Smooth muscle cell (in vitro differentiated cells): ENCODE data around the gene OLR1. TPM values are rescaled to one million over a fixed set of nuclear protein-coding genes. Genes with fewer than 3 reads are reported as not detected.
"Not testable (repeated sequence)": the region's sequence is repeated elsewhere in the genome, so short reads cannot be mapped to it uniquely, and the experiment has no call there.

Experiments used
- DNase-seq: peaks from one replicate; lab custom pipeline; 2025; ENCODE audit not compliant: unreplicated experiment; lab: John Stamatoyannopoulos, UW
- H2AFZ ChIP-seq: fragments of 200-600 bp; sonication (generic); 2 replicates; pipeline ENCODE4 v1.6.0; 2016; ENCODE audit warnings: antibody characterized with exemption, low read depth, mild to moderate bottlenecking
- H3F3A ChIP-seq: fragments of 200-600 bp; sonication (generic); 2 replicates; pipeline ENCODE4 v1.6.0; 2017; ENCODE audit warnings: antibody characterized with exemption, low read depth
- H3K27ac ChIP-seq: fragments of 200-600 bp; sonication (generic); 2 replicates; pipeline ENCODE4 v1.5.1; 2016; ENCODE audit warnings: low read depth, mild to moderate bottlenecking
- H3K27me3 ChIP-seq: fragments of 200-600 bp; sonication (generic); 2 replicates; pipeline ENCODE4 v1.6.1; 2016; ENCODE audit warnings: low read depth, mild to moderate bottlenecking
- H3K36me3 ChIP-seq: fragments of 200-600 bp; sonication (generic); 2 replicates; pipeline ENCODE4 v1.5.1; 2016; ENCODE audit warnings: low read depth
- H3K4me1 ChIP-seq: fragments of 200-600 bp; sonication (generic); 2 replicates; pipeline ENCODE4 v1.5.1; 2016; ENCODE audit warnings: low read depth
- H3K4me2 ChIP-seq: fragments of 200-600 bp; sonication (generic); 2 replicates; pipeline ENCODE4 v1.6.0; 2016; ENCODE audit warnings: mild to moderate bottlenecking
- H3K4me3 ChIP-seq: fragments of 200-600 bp; sonication (generic); 2 replicates; pipeline ENCODE4 v1.5.1; 2016; ENCODE audit warnings: mild to moderate bottlenecking
- H3K79me2 ChIP-seq: fragments of 200-600 bp; sonication (generic); 2 replicates; pipeline ENCODE4 v1.6.0; 2016; ENCODE audit warnings: low read depth, mild to moderate bottlenecking
- H3K9ac ChIP-seq: fragments of 200-600 bp; sonication (generic); 2 replicates; pipeline ENCODE4 v1.6.0; 2016; ENCODE audit warnings: low read depth
- H3K9me3 ChIP-seq: fragments of 200-600 bp; sonication (generic); replicated peaks from 2 replicates; pipeline ENCODE4 v1.5.1; 2016; ENCODE audit warnings: low read depth
- H4K20me1 ChIP-seq: fragments of 200-600 bp; sonication (generic); 2 replicates; pipeline ENCODE4 v1.6.0; 2016; ENCODE audit warnings: low read depth
- WGBS: methylation state at CpG from one replicate; pipeline ENCODE4 v1.1.7; 2016; ENCODE audit warnings: low lambda C conversion rate; 5-methylcytosine and 5-hydroxymethylcytosine counted together
- polyA plus RNA-seq: library from polyadenylated mRNA; unstranded; fragments of >200 nt; fragmentation: Nextera tagmentation; extraction: Ambion mirVana; gene quantifications from 2 replicates; pipeline ENCODE4 v1.2.1, GENCODE V29; 2016
- total RNA-seq: library from RNA; depleted of rRNA; stranded (reverse); fragments of >200 nt; gene quantifications from 2 replicates; pipeline ENCODE4 v1.2.3, GENCODE V29; 2014
- TF ChIP-seq, protein P1 (sequence below): fragments of 200-600 bp; sonication (generic); IDR thresholded peaks from 2 replicates; pipeline ENCODE4 v1.5.1; 2017; ENCODE audit warnings: borderline replicate concordance, mild to moderate bottlenecking, antibody characterized with exemption; ENCODE audit not compliant: insufficient read depth, poor library complexity, severe bottlenecking

OLR1 gene
- total and polyA plus RNA-seq, 2 experiments from 2014 or later = 5.4 to 7.4 TPM

DNA sequence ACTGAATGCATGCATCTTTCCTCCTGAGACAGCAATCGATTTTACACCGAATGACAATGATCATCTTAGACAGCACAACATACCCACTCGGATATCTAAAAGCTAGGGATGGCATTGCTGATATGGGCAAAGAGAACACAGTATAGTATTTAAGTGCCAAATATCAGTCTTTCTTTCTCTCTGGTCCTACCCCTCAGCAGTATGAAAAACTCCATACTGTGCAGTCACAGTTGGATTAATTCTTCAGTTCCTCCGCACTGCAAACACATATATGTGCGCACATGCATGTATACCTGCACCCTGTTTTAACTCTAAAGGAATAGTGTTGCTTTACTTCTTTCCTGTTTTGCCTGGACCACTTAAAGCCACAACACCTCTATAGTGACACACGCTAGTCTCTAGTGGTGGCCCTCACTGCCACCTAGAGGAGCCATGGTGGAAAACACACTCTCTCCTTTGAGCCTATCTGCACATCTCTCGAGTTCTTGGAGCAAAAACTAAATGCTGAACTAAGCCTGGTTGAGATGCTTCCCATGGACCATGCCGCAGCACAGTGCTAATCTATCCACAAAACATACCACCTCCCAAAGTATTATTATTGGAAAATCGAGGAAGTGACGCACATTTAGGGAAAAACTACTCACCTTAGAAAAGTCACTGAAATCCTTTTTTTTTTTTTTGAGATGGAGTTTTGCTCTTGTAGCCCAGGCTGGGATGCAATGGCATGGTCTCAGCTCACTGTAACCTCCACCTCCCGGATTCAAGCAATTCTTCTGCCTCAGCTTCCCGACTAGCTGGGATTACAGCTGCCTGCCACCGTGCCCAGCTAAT lies 18.8 kb upstream of the OLR1 start:
- Histone ChIP-seq H4K20me1 (no peaks in the 10 kb centered on the region), H2AFZ (no peak overlapping the region), H3K36me3 (no peaks in the 10 kb centered on the region), H3K9me3 (no peaks in the 10 kb centered on the region), H3F3A (peaks cover 7% of the 10 kb centered on the region), H3K9ac (no peak overlapping the region), H3K27ac (peak overlapping the region; percentile 55), H3K4me1 (peaks cover 2% of the 10 kb centered on the region), H3K27me3 (no peaks in the 10 kb centered on the region), H3K4me2 (no peak overlapping the region), H3K4me3 (no peak overlapping the region), H3K79me2 (no peaks in the 10 kb centered on the region)
- TF ChIP-seq, protein P1, sequence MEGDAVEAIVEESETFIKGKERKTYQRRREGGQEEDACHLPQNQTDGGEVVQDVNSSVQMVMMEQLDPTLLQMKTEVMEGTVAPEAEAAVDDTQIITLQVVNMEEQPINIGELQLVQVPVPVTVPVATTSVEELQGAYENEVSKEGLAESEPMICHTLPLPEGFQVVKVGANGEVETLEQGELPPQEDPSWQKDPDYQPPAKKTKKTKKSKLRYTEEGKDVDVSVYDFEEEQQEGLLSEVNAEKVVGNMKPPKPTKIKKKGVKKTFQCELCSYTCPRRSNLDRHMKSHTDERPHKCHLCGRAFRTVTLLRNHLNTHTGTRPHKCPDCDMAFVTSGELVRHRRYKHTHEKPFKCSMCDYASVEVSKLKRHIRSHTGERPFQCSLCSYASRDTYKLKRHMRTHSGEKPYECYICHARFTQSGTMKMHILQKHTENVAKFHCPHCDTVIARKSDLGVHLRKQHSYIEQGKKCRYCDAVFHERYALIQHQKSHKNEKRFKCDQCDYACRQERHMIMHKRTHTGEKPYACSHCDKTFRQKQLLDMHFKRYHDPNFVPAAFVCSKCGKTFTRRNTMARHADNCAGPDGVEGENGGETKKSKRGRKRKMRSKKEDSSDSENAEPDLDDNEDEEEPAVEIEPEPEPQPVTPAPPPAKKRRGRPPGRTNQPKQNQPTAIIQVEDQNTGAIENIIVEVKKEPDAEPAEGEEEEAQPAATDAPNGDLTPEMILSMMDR = peak; percentile 57
- 46% methylated on average over 13 of the region's 13 CpGs for WGBS
- DNase-seq = no peak

DNA sequence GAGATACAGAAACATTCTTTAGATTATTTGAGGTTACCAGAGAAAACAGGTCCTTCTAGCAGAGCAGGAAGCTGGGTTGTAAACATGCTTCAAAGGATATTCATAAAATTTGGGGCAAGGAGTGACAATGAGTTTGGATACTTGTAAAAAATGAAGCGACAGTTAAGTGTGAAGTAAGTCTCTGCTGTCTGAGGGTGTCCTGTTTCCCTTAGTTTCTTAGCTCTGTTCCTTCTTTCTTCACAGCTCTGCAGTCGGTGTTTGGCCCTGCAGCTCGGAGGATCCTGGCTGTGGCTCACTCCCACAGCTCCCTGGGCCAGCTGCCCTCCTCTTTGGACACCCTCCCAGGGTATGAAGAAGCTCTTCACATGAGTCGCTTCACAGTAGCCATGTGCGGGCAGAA lies 17.7 kb upstream of the OLR1 start:
- TF ChIP-seq, protein P1 = no peak
- Histone ChIP-seq H4K20me1 (no peaks in the 10 kb centered on the region), H3K4me1 (peaks cover 2% of the 10 kb centered on the region), H3K36me3 (no peaks in the 10 kb centered on the region), H3K27ac (peak overlapping the region; percentile 45), H3K79me2 (no peaks in the 10 kb centered on the region), H2AFZ (peak overlapping the region; percentile 30), H3K9me3 (no peaks in the 10 kb centered on the region), H3F3A (peaks cover 7% of the 10 kb centered on the region), H3K27me3 (no peaks in the 10 kb centered on the region), H3K9ac (no peak overlapping the region), H3K4me2 (peak overlapping the region; percentile 71), H3K4me3 (no peak overlapping the region)
- no peak for DNase-seq
- 32% methylated on average over 5 of the region's 5 CpGs for WGBS

DNA sequence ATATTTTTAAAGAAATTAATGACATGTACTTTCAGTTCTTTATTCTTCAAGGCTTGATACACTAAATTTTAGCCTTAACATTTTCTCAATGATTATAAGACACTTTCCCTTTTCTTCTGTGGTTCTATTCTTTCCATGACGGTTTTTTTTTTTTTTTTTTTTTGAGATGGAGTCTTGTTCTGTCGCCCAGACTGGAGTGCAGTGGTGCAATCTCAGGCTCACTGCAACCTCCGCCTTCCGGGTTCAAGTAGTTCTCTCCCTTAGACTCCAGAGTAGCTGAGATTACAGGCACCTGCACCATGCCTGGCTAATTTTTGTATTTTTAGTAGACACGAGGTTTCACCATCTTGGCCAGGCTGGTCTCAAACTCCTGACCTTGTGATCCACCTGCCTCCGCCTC lies 15.0 kb upstream of the OLR1 start:
- 96% methylated on average over 6 of the region's 6 CpGs for WGBS
- not testable (repeated sequence) for H3K36me3 ChIP-seq, H3K27ac ChIP-seq, H3K4me3 ChIP-seq, H2AFZ ChIP-seq, DNase-seq, H4K20me1 ChIP-seq, H3K4me1 ChIP-seq, H3K79me2 ChIP-seq, H3K9ac ChIP-seq, H3K9me3 ChIP-seq, H3K27me3 ChIP-seq, H3K4me2 ChIP-seq
- H3F3A ChIP-seq = peaks cover 11% of the 10 kb centered on the region

DNA sequence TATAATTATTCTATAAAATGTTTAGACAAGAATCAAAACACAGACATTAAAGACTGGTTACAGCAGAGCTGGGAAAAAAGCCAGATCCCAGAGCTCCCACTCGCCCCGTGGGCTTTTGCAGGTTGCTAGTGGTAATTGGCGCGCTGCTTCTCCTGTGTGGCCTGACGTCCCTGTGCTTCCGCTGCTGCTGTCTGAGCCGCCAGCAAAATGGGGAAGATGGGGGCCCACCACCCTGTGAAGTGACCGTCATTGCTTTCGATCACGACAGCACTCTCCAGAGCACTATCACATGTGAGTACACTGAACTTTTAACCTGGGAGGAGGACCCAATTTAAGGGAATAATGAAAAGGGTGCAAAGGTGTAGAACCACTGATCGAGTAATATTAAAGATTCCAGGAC lies 14.4 kb upstream of the OLR1 start:
- H2AFZ ChIP-seq = no peak overlapping the region
- TF ChIP-seq, protein P1 = no peak
- H3K36me3 ChIP-seq = no peaks in the 10 kb centered on the region
- H3K27ac ChIP-seq = no peak overlapping the region
- H3K4me1 ChIP-seq = peaks cover 9% of the 10 kb centered on the region
- no peaks in the 10 kb centered on the region for H3K9me3 ChIP-seq
- H3K4me3 ChIP-seq = no peak overlapping the region
- no peak for DNase-seq
- 88% methylated on average over 11 of the region's 11 CpGs for WGBS
- no peaks in the 10 kb centered on the region for H3K27me3 ChIP-seq
- peaks cover 11% of the 10 kb centered on the region for H3F3A ChIP-seq
- no peaks in the 10 kb centered on the region for H3K79me2 ChIP-seq
- H3K9ac ChIP-seq = no peak overlapping the region
- H3K4me2 ChIP-seq = no peak overlapping the region
- H4K20me1 ChIP-seq = no peaks in the 10 kb centered on the region
